DOHH2 (cell line): ENCODE data around the gene PRIM1.

ENCODE experiments used
- EZH2phosphoT487 ChIP-seq: fragments of 200-600 bp; sonication (generic); IDR thresholded peaks from 2 replicates; pipeline ENCODE4 v1.6.1; 2017; ENCODE audit warnings: borderline replicate concordance, mild to moderate bottlenecking, antibody characterized with exemption, low read length, moderate library complexity, mixed read lengths
- TF ChIP-seq, protein P1 (sequence below): fragments of 200-600 bp; sonication (generic); IDR thresholded peaks from one replicate; pipeline ENCODE4 v1.5.1; 2014; ENCODE audit warnings: antibody characterized with exemption, mild to moderate bottlenecking, low read depth, low read length; ENCODE audit not compliant: poor library complexity, severe bottlenecking

DNA sequence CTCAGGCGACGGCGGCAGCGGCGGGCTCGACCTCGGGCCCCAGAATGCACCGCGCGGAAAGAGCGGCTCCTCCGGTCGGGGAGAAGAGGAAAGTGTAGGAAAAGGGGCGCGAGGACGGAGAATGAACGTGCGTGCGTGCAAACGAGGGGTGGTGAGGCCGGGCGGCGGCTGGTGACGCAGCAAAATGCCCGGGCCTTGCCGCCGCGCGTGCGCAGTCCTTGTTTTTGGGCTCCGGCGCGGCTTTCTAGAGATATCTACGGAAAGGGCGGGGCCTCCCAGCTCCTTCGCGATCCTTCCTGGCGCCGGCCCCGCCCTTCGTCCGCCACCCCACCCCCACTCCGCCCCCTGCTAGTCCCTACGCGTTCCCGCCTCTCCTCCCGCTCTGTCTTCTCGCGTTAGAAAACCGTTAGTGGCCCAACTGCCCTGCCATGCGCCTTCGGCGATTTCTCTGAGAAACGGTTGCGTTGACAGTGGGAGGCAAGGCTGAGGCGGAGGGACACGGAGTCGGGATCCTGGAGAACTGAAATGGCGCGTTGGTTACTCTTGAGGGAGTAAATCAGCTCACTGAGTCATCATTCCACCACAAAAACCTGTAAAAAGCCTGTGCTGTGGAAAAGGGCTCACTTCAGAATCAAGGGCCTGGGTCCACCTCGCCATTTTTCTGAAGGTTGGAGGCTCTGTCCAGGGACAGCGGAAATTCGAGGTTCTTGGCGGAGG lies 63.8 kb downstream of the PRIM1 start, which contains the start of gene PTGES3:
- TF ChIP-seq, protein P1, sequence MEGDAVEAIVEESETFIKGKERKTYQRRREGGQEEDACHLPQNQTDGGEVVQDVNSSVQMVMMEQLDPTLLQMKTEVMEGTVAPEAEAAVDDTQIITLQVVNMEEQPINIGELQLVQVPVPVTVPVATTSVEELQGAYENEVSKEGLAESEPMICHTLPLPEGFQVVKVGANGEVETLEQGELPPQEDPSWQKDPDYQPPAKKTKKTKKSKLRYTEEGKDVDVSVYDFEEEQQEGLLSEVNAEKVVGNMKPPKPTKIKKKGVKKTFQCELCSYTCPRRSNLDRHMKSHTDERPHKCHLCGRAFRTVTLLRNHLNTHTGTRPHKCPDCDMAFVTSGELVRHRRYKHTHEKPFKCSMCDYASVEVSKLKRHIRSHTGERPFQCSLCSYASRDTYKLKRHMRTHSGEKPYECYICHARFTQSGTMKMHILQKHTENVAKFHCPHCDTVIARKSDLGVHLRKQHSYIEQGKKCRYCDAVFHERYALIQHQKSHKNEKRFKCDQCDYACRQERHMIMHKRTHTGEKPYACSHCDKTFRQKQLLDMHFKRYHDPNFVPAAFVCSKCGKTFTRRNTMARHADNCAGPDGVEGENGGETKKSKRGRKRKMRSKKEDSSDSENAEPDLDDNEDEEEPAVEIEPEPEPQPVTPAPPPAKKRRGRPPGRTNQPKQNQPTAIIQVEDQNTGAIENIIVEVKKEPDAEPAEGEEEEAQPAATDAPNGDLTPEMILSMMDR = no peak
- TF ChIP-seq EZH2phosphoT487 = no peak
